IMR-90 (cell line): ENCODE data around the gene CDC40.
A peak's percentile ranks its signal among the peaks of the same experiment; 100 is the strongest.

ENCODE experiments used
- CTCF ChIP-seq: conservative IDR thresholded peaks from 2 replicates; pipeline ENCODE4 v1.5.1; 2012; ENCODE audit warnings: mild to moderate bottlenecking, low read depth, low read length, improper control_type of control experiment
- ELK1 ChIP-seq: fragments of 150-350 bp; IDR thresholded peaks from 2 replicates; pipeline ENCODE4 v1.6.1; 2016; ENCODE audit warnings: low read depth, mild to moderate bottlenecking, low read length, moderate library complexity, borderline replicate concordance

GRCh38 chr6:110178626-110179405, 1.4 kb upstream of the CDC40 start:
- TF ChIP-seq CTCF, result peak; percentile 60
- no peak for TF ChIP-seq ELK1
